Activated CD8-positive, alpha-beta memory T cell treated with anti-CD3 and anti-CD28 coated beads, Interleukin-2, amount 10 ng/mL, durations not matched to agents 7 days and 5 days (primary cell): ENCODE data around the gene ARHGEF10L. TPM values are rescaled to one million over a fixed set of nuclear protein-coding genes. Genes with fewer than 3 reads are reported as not detected.

ENCODE experiments used
- ATAC-seq: fragments of 150-1000 bp; cut with Tn5 transposase; one replicate; pipeline ENCODE4 v1.10.0; 2021; ENCODE audit warnings: moderate library complexity
- CTCF ChIA-PET: fragments of 350-600 bp; sonication (Branson Sonifier 250); formaldehyde crosslinking; loops from one replicate; lab custom pipeline; 2021; ENCODE audit warnings: antibody characterized with exemption; lab: Charles Lee
- DNase-seq: peaks from one replicate; pipeline ENCODE4 v3.0.0-alpha.2; 2020
- H3K27ac Mint-ChIP-seq: one replicate; pipeline ENCODE4 v1.8.0; 2021; ENCODE audit warnings: mild to moderate bottlenecking, mixed read lengths
- H3K27me3 Mint-ChIP-seq: one replicate; pipeline ENCODE4 v1.8.0; 2021; ENCODE audit warnings: mixed read lengths
- H3K36me3 Mint-ChIP-seq: one replicate; pipeline ENCODE4 v1.8.0; 2021; ENCODE audit warnings: mild to moderate bottlenecking, mixed read lengths
- H3K4me1 Mint-ChIP-seq: one replicate; pipeline ENCODE4 v1.8.0; 2021; ENCODE audit warnings: mixed read lengths
- H3K4me3 Mint-ChIP-seq: one replicate; pipeline ENCODE4 v1.8.0; 2021; ENCODE audit warnings: mild to moderate bottlenecking, moderate library complexity, mixed read lengths
- H3K9me3 Mint-ChIP-seq: one replicate; pipeline ENCODE4 v1.8.0; 2022; ENCODE audit warnings: low read depth, mixed read lengths
- total RNA-seq, 2 experiments: library from RNA; stranded (reverse); gene quantifications; one replicate each; pipeline ENCODE4 v1.2.3, GENCODE V29; 2021

Gene ARHGEF10L
- total RNA-seq, 2 experiments from 2014 or later: not detected

GRCh38 chr1:17670587-17671313 is 131.3 kb downstream of the ARHGEF10L start:
- Mint-ChIP-seq H3K4me1 (no peaks in the 10 kb centered on the region), H3K36me3 (no peaks in the 10 kb centered on the region), H3K9me3 (no peaks in the 10 kb centered on the region), H3K4me3 (no peak overlapping the region), H3K27me3 (no peaks in the 10 kb centered on the region), H3K27ac (no peak overlapping the region)
- CTCF ChIA-PET: no interaction called here
- DNase-seq (no peak), ATAC-seq (no peak)

DNA sequence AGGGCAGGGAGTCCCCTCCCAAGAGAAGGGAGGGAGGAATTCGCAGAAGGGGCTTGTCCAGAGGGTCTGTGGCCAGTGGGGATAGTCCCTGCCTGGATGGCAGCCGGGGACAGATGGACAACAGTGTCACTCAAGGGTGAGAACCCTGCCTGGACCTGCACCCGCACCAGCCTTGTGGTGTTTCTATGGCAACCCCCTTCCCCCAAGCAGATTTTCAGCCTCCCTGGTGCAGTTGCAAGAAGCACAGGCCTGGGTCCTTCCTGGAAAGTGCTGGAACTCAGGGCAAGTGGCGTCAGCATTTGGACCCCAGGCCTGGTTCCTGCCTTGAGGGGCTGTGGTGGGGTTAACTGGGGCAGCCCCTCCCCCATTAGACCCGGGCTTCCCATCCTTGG is 131.8 kb downstream of the ARHGEF10L start:
- no peaks in the 10 kb centered on the region for H3K4me1 Mint-ChIP-seq
- CTCF ChIA-PET: no interaction called here
- ATAC-seq: no peak
- H3K4me3 Mint-ChIP-seq: no peak overlapping the region
- H3K36me3 Mint-ChIP-seq: no peaks in the 10 kb centered on the region
- H3K27ac Mint-ChIP-seq: no peak overlapping the region
- no peaks in the 10 kb centered on the region for H3K9me3 Mint-ChIP-seq
- DNase-seq: no peak
- no peaks in the 10 kb centered on the region for H3K27me3 Mint-ChIP-seq

DNA sequence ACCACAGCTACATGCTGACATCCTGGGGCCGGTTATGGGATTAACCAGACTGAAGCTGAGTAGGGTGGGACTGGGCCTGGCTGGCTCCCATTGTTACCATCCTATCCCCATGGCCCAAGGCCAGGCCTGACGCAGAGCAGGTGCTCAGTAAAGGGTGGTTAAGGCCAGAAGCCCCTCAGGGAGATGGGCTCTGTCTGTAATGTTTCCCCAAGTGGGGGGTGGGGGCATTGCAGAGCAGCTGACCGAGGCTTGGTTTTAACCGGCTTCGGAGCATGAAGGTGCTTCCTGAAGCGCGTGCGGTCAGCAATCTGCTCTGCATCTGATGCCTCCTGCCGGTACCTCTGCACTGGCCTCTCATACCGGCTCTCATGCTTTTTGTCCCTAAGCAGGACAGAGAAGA is 132.2 kb downstream of the ARHGEF10L start:
- Mint-ChIP-seq H3K36me3 (no peaks in the 10 kb centered on the region), H3K4me3 (no peak overlapping the region)
- CTCF ChIA-PET: no interaction called here

GRCh38 chr1:17672226-17672625 is 132.7 kb downstream of the ARHGEF10L start:
- no peaks in the 10 kb centered on the region for H3K4me1 Mint-ChIP-seq
- no peaks in the 10 kb centered on the region for H3K36me3 Mint-ChIP-seq
- H3K4me3 Mint-ChIP-seq: no peak overlapping the region
- ATAC-seq: no peak
- H3K27ac Mint-ChIP-seq: no peak overlapping the region
- H3K27me3 Mint-ChIP-seq: no peaks in the 10 kb centered on the region
- H3K9me3 Mint-ChIP-seq: no peaks in the 10 kb centered on the region
- CTCF ChIA-PET: no interaction called here
- DNase-seq: no peak

More for the DNA sequence above, 132.2 kb downstream of the ARHGEF10L start:
- H3K27ac Mint-ChIP-seq: no peak overlapping the region
- no peak for ATAC-seq
- DNase-seq: no peak
- no peaks in the 10 kb centered on the region for H3K9me3 Mint-ChIP-seq
- H3K27me3 Mint-ChIP-seq: no peaks in the 10 kb centered on the region
- no peaks in the 10 kb centered on the region for H3K4me1 Mint-ChIP-seq

- DNase-seq: no peak
- no peaks in the 10 kb centered on the region for H3K9me3 Mint-ChIP-seq
- H3K36me3 Mint-ChIP-seq: no peaks in the 10 kb centered on the region
- H3K4me3 Mint-ChIP-seq: no peak overlapping the region
- H3K4me1 Mint-ChIP-seq: no peaks in the 10 kb centered on the region
- CTCF ChIA-PET: interaction anchor here (1.3 kb wide), 1 partner anchor 12 kb away, joined by 3 read pairs; no protein-coding TSS in a partner anchor
- ATAC-seq: no peak
- no peaks in the 10 kb centered on the region for H3K27me3 Mint-ChIP-seq
- no peak overlapping the region for H3K27ac Mint-ChIP-seq
These were observed 134.0 kb downstream of the ARHGEF10L start for GRCh38 chr1:17673329-17674072.

- Mint-ChIP-seq H3K9me3 (no peaks in the 10 kb centered on the region), H3K27me3 (no peaks in the 10 kb centered on the region), H3K4me1 (no peaks in the 10 kb centered on the region), H3K4me3 (no peak overlapping the region), H3K27ac (no peak overlapping the region), H3K36me3 (no peaks in the 10 kb centered on the region)
- no peak for DNase-seq
- no peak for ATAC-seq
- CTCF ChIA-PET: interaction anchor here (1.3 kb wide), 1 partner anchor 14 kb away, joined by 3 read pairs; no protein-coding TSS in a partner anchor
These were observed 135.4 kb downstream of the ARHGEF10L start for GRCh38 chr1:17674726-17675500.

DNA sequence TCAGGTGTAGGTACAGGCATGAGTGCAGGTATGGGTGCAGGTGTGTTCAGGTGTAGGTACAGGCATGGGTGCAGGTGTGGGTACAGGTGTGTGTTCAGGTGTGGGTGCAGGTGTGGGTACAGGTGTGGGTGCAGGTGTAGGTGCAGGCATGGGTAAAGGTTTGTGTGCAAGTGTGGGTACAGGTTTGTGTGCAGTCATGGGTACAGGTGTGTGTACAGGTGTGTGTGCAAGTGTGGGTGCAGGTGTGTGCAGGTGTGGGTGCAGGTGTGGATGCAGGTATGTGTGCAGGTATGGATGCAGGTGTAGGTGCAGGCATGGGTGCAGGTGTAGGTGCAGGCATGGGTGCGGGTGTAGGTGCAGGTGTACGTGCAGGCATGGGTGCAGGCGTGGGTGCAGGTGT is 136.2 kb downstream of the ARHGEF10L start:
- Mint-ChIP-seq H3K4me1 (no peaks in the 10 kb centered on the region), H3K9me3 (no peaks in the 10 kb centered on the region), H3K27ac (no peak overlapping the region), H3K36me3 (no peaks in the 10 kb centered on the region), H3K4me3 (no peak overlapping the region), H3K27me3 (no peaks in the 10 kb centered on the region)
- CTCF ChIA-PET: no interaction called here
- DNase-seq: no peak
- no peak for ATAC-seq

- no peaks in the 10 kb centered on the region for H3K4me1 Mint-ChIP-seq
- no peak overlapping the region for H3K4me3 Mint-ChIP-seq
- H3K27ac Mint-ChIP-seq: no peak overlapping the region
- H3K27me3 Mint-ChIP-seq: no peaks in the 10 kb centered on the region
- no peak for DNase-seq
- H3K9me3 Mint-ChIP-seq: no peaks in the 10 kb centered on the region
- CTCF ChIA-PET: interaction anchor here (1.4 kb wide), 1 partner anchor 15 kb away, joined by 3 read pairs; no protein-coding TSS in a partner anchor
- H3K36me3 Mint-ChIP-seq: no peaks in the 10 kb centered on the region
- no peak for ATAC-seq
These were observed 137.0 kb downstream of the ARHGEF10L start for GRCh38 chr1:17676387-17677060.

GRCh38 chr1:17678011-17678410 is 138.5 kb downstream of the ARHGEF10L start:
- CTCF ChIA-PET: no interaction called here
- Mint-ChIP-seq H3K27me3 (no peaks in the 10 kb centered on the region), H3K27ac (no peak overlapping the region), H3K4me1 (no peaks in the 10 kb centered on the region), H3K4me3 (no peak overlapping the region), H3K36me3 (no peaks in the 10 kb centered on the region), H3K9me3 (no peaks in the 10 kb centered on the region)
- no peak for DNase-seq
- ATAC-seq: no peak

- no peak overlapping the region for H3K27ac Mint-ChIP-seq
- no peaks in the 10 kb centered on the region for H3K36me3 Mint-ChIP-seq
- H3K4me1 Mint-ChIP-seq: no peaks in the 10 kb centered on the region
- no peak for ATAC-seq
- no peaks in the 10 kb centered on the region for H3K9me3 Mint-ChIP-seq
- no peak for DNase-seq
- H3K4me3 Mint-ChIP-seq: no peak overlapping the region
- CTCF ChIA-PET: no interaction called here
- H3K27me3 Mint-ChIP-seq: no peaks in the 10 kb centered on the region
These were observed 140.4 kb downstream of the ARHGEF10L start for GRCh38 chr1:17679856-17680255.

DNA sequence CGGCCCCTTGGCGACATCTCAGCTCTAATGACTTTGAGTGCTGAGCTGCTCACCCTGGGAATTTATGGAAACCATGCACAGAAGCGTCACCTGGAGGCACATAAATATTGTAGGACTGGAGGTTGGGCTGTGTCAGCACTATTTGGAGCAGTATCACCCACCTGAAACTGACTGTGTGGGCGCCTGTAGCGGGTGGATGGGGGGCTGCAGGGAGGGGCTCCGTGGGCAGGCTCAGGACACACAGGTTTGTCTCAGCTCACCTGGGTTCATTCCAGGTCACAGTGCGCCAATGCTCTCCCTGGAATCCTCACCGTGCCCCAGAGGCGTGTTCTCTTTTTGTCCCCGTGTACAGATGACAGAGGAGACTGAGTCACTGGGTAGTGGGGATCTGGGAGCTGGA is 140.8 kb downstream of the ARHGEF10L start:
- Mint-ChIP-seq H3K27ac (no peak overlapping the region), H3K4me1 (no peaks in the 10 kb centered on the region), H3K9me3 (no peaks in the 10 kb centered on the region), H3K4me3 (no peak overlapping the region), H3K27me3 (no peaks in the 10 kb centered on the region), H3K36me3 (no peaks in the 10 kb centered on the region)
- ATAC-seq: no peak
- no peak for DNase-seq
- CTCF ChIA-PET: no interaction called here

GRCh38 chr1:17682400-17682799 is 142.9 kb downstream of the ARHGEF10L start:
- ATAC-seq (no peak), DNase-seq (no peak)
- CTCF ChIA-PET: no interaction called here
- H3K9me3 Mint-ChIP-seq: no peaks in the 10 kb centered on the region
- no peaks in the 10 kb centered on the region for H3K27me3 Mint-ChIP-seq
- no peak overlapping the region for H3K27ac Mint-ChIP-seq
- no peaks in the 10 kb centered on the region for H3K36me3 Mint-ChIP-seq
- H3K4me1 Mint-ChIP-seq: no peaks in the 10 kb centered on the region
- H3K4me3 Mint-ChIP-seq: no peak overlapping the region

DNA sequence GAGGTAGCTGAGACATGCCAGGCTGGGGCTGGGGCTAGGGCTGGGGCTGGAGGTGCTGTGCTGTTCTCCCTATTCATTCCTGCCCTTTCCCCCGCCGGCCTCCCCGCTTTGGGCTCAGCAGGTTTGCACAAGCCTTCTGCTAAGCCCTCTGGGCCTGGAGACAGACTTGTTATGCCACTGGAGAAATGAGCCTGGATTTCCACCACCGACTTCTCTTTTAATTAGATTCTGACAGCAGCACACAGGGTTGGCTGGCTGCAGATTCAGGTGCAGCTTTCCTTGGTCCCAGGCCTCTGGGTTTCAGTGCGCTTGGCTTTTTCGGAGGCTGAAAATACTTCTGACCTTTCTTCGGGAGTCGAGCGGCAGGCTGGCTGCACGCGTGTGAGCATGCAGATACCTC is 144.1 kb downstream of the ARHGEF10L start:
- H3K4me1 Mint-ChIP-seq: no peaks in the 10 kb centered on the region
- ATAC-seq (no peak), DNase-seq (no peak)
- CTCF ChIA-PET: no interaction called here
- H3K27me3 Mint-ChIP-seq: no peaks in the 10 kb centered on the region
- no peaks in the 10 kb centered on the region for H3K9me3 Mint-ChIP-seq
- no peak overlapping the region for H3K4me3 Mint-ChIP-seq
- H3K27ac Mint-ChIP-seq: no peak overlapping the region
- H3K36me3 Mint-ChIP-seq: no peaks in the 10 kb centered on the region
